ENCODE data around the gene UBFD1. TPM values are rescaled to one million over a fixed set of nuclear protein-coding genes. Genes with fewer than 3 reads are reported as not detected.

The UBFD1 gene
- total and polyA plus RNA-seq, 2 of the 8 experiments (the other 6 are each of a cell fraction or from before 2014, with no cell fraction given) = 66.3 to 106 TPM

DNA sequence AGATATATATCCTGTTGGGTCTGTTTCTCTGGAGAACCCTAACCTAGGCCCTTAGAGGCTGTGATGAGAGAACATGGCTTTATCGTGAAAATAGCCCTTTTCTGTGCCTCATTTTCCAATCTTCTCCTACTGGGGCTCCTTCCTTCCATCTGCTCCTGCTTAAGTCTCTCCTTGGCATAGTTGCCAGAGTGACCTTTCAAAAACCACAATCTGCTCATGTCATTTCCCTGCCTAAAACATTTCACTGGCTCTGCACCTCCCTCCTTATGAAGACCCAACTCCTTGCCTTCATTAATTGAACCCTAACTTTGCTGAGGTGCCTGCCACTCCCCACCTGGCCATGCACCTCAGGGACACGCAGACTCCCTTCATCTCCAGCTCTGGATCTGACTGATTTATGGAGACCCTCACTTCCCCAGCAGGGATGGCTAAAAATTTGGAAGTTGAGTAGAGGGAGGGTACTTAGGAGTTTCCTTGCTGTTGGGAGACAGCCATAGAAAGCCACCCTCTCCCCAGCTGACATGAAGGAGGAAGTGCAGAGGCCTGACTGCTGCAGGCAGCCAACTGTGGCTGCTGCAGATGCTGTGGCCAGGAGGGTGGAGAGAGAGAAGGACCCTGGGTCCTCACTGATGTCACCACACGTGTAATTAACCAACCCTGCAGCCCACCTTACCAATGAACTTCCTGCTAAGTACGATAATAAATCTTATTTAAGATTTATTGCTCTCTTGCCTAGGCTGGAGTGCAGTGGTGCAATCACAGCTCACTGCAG lies 41.0 kb upstream of the UBFD1 start:
- 94% methylated on average over 4 of the region's 4 CpGs; no CpG with 5 or more reads in 1 of the 2 experiments for WGBS, 2 experiments (ENCODE audit: extremely low coverage in 1 of 2, insufficient coverage in 1 of 2, insufficient read length in 1 of 2, insufficient replicate concordance in 2 of 2, low coverage in 1 of 2, low lambda C conversion rate in 2 of 2, missing lambda C conversion rate in 1 of 2)
- Histone ChIP-seq H3K23ac (ENCODE audit: insufficient read length) (no peak overlapping the region), H2BK20ac (ENCODE audit: low read length) (no peak overlapping the region), H4K5ac (ENCODE audit: insufficient read length, low read depth, low read length) (no peak overlapping the region), H2BK120ac (replicated peaks; ENCODE audit: low read depth, low read length) (no peak overlapping the region), H4K20me1 (replicated peaks in 1 of 2; ENCODE audit: control insufficient read depth in 1 of 2, insufficient read depth in 2 of 2, low read length in 2 of 2) (peaks cover 0 to 1% of the 10 kb centered on the region in 2 experiments), H3K18ac (ENCODE audit: extremely low read depth, low read length) (no peak overlapping the region), H3K4me3 (ENCODE audit: extremely low read depth in 1 of 4, insufficient read depth in 2 of 4, low read depth in 3 of 4, low read length in 4 of 4) (no peak overlapping the region), H4K8ac (ENCODE audit: extremely low read depth, insufficient read depth, low read length) (no peak overlapping the region), H3K79me2 (ENCODE audit: control insufficient read depth in 1 of 2, insufficient read depth in 2 of 2, low read length in 2 of 2) (no peaks in the 10 kb centered on the region), H3K27me3 (replicated peaks in 1 of 4; ENCODE audit: control insufficient read depth in 3 of 4, extremely low read depth in 1 of 4, insufficient read depth in 3 of 4, low read length in 3 of 4) (no peaks in the 10 kb centered on the region; a peak in 1 of 7 replicates), H3K9me3 (ENCODE audit: insufficient read depth in 2 of 2, low read depth in 1 of 2, low read length in 1 of 2) (no peaks in the 10 kb centered on the region), H3K4ac (replicated peaks; ENCODE audit: insufficient read length, low read depth, low read length) (no peak overlapping the region), H3K9ac (replicated peaks in 1 of 4; ENCODE audit: extremely low read depth in 1 of 4, low read depth in 3 of 4, low read length in 3 of 4) (no peak overlapping the region), H2BK5ac (ENCODE audit: low read depth, low read length) (no peak overlapping the region), H3K56ac (replicated peaks; ENCODE audit: insufficient read length, low read depth, low read length) (no peak overlapping the region), H4K91ac (replicated peaks; ENCODE audit: insufficient read length, low read length) (no peak overlapping the region), H2BK12ac (ENCODE audit: low read depth, low read length) (no peak overlapping the region), H3K4me1 (replicated peaks in 1 of 4; ENCODE audit: control insufficient read depth in 3 of 4, insufficient read depth in 4 of 4, low read length in 3 of 4) (no peaks in the 10 kb centered on the region), H3K23me2 (ENCODE audit: low read depth, low read length) (no peaks in the 10 kb centered on the region), H2BK15ac (ENCODE audit: low read length) (no peak overlapping the region), H3K36me3 (ENCODE audit: control insufficient read depth in 2 of 4, insufficient read depth in 4 of 4, low read length in 3 of 4) (peaks cover 2 to 16% (median 10%) of the 10 kb centered on the region in 4 experiments; a peak in 5 of 8 replicates), H3K27ac (ENCODE audit: low read depth, low read length) (no peak overlapping the region), H3K14ac (ENCODE audit: insufficient read length) (no peak overlapping the region), H2AFZ (ENCODE audit: low read length) (no peak overlapping the region), H3K79me1 (ENCODE audit: low read depth, low read length) (no peaks in the 10 kb centered on the region), H3K4me2 (ENCODE audit: insufficient read depth in 1 of 2, low read depth in 2 of 2, low read length in 2 of 2) (no peak overlapping the region), H2AK5ac (ENCODE audit: low read depth, low read length) (no peak overlapping the region)
- DNase-seq (ENCODE audit: low read depth in 1 of 2, low spot score in 2 of 2) (no peak), FAIRE-seq (no peak)
- ChIA-PET POLR2A (ENCODE audit: partially characterized antibody) (interaction anchor here (1.2 to 3.3 kb wide), 2 partner anchors 16 to 41 kb away, joined by 3 to 7 read pairs; partner anchors contain the start of genes EARS2 and UBFD1), CTCF (ENCODE audit: partially characterized antibody) (interaction anchor here (0.8 kb wide), 1 partner anchor 454 kb away, joined by 3 read pairs; no protein-coding TSS in a partner anchor)
- no peak for TF ChIP-seq NRF1 (IDR thresholded peaks at IDR 0.05; ENCODE audit: low read depth, low read length)
- no peak for TF ChIP-seq TAF1 (IDR thresholded peaks at IDR 0.05; ENCODE audit: low read depth, low read length)
- TF ChIP-seq CREB1 (IDR thresholded peaks at IDR 0.05) = no peak
- TF ChIP-seq CTBP2 (IDR thresholded peaks at IDR 0.05; ENCODE audit: borderline replicate concordance, insufficient read depth, insufficient read length, low read length) = no peak
- TF ChIP-seq, protein P1, sequence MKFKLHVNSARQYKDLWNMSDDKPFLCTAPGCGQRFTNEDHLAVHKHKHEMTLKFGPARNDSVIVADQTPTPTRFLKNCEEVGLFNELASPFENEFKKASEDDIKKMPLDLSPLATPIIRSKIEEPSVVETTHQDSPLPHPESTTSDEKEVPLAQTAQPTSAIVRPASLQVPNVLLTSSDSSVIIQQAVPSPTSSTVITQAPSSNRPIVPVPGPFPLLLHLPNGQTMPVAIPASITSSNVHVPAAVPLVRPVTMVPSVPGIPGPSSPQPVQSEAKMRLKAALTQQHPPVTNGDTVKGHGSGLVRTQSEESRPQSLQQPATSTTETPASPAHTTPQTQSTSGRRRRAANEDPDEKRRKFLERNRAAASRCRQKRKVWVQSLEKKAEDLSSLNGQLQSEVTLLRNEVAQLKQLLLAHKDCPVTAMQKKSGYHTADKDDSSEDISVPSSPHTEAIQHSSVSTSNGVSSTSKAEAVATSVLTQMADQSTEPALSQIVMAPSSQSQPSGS (IDR thresholded peaks at IDR 0.05; ENCODE audit: low read length) = no peak
- TF ChIP-seq RBBP5 (IDR thresholded peaks at IDR 0.05; ENCODE audit: borderline replicate concordance, low read depth, low read length) = no peak
- no peak for TF ChIP-seq POU5F1 (IDR thresholded peaks at IDR 0.05; ENCODE audit: low read depth, low read length)
- TF ChIP-seq TCF12 (IDR thresholded peaks at IDR 0.05; ENCODE audit: low read depth, low read length) = no peak
- TF ChIP-seq SP1 (IDR thresholded peaks at IDR 0.05; ENCODE audit: low read depth, low read length) = no peak
- no peak for TF ChIP-seq BCL11A (IDR thresholded peaks at IDR 0.05; ENCODE audit: low read depth in 2 of 2, low read length in 2 of 2)

Data from H1 (cell line).